BJ (cell line): Measurements from ENCODE around the gene DCBLD2. TPM values are rescaled to one million over a fixed set of nuclear protein-coding genes. Genes with fewer than 3 reads are reported as not detected.

Experiments
- CTCF ChIA-PET: fragments of 350-600 bp; formaldehyde crosslinking; extraction: SDS; loops from one replicate; lab custom pipeline; 2021; ENCODE audit warnings: antibody characterized with exemption, inconsistent platforms; lab: Yijun Ruan, JAX
- POLR2A ChIA-PET: fragments of 300-600 bp; sonication (Branson Sonifier 250); formaldehyde crosslinking; extraction: SDS; loops from one replicate; lab custom pipeline; 2021; ENCODE audit warnings: antibody characterized with exemption; lab: Charles Lee
- DNase-seq: peaks from one replicate; pipeline ENCODE4 v3.0.0-alpha.2; 2011; ENCODE audit warnings: low read depth
- H3K27me3 ChIP-seq: 2 replicates; pipeline ENCODE4 v1.6.0; 2011; ENCODE audit warnings: low read length; ENCODE audit not compliant: control insufficient read depth, insufficient read depth
- H3K36me3 ChIP-seq: 2 replicates; pipeline ENCODE4 v1.5.1; 2011; ENCODE audit warnings: low read length; ENCODE audit not compliant: control insufficient read depth, insufficient read depth
- H3K4me3 ChIP-seq: 2 replicates; pipeline ENCODE4 v1.5.1; 2011; ENCODE audit warnings: low read depth, mild to moderate bottlenecking, control low read depth, low read length
- polyA plus RNA-seq: library from polyadenylated mRNA; depleted of rRNA; stranded (reverse); fragments of >200 nt; gene quantifications from 2 replicates; pipeline ENCODE4 v1.2.3, GENCODE V29; 2011
- TF ChIP-seq, protein P1 (sequence below): IDR thresholded peaks from 2 replicates; pipeline ENCODE4 v1.5.1; 2011; ENCODE audit warnings: low read depth, mild to moderate bottlenecking, control low read depth, inconsistent platforms, low read length, moderate library complexity; ENCODE audit not compliant: insufficient read depth

DCBLD2 gene
- polyA plus RNA-seq, 1 experiment, result 28.9 TPM

- TF ChIP-seq, protein P1, sequence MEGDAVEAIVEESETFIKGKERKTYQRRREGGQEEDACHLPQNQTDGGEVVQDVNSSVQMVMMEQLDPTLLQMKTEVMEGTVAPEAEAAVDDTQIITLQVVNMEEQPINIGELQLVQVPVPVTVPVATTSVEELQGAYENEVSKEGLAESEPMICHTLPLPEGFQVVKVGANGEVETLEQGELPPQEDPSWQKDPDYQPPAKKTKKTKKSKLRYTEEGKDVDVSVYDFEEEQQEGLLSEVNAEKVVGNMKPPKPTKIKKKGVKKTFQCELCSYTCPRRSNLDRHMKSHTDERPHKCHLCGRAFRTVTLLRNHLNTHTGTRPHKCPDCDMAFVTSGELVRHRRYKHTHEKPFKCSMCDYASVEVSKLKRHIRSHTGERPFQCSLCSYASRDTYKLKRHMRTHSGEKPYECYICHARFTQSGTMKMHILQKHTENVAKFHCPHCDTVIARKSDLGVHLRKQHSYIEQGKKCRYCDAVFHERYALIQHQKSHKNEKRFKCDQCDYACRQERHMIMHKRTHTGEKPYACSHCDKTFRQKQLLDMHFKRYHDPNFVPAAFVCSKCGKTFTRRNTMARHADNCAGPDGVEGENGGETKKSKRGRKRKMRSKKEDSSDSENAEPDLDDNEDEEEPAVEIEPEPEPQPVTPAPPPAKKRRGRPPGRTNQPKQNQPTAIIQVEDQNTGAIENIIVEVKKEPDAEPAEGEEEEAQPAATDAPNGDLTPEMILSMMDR, result no peak
- ChIA-PET CTCF (interaction anchor here (1.6 kb wide), 1 partner anchor 917 kb away, joined by 4 read pairs; the partner anchor contains the start of gene CMSS1), POLR2A (no interaction called here)
- Histone ChIP-seq H3K27me3 (no peaks in the 10 kb centered on the region), H3K36me3 (no peaks in the 10 kb centered on the region), H3K4me3 (peak overlapping the region; percentile 97)
- no peak for DNase-seq
These were observed 440 bp downstream of the DCBLD2 start for GRCh38 chr3:98901119-98901391.

GRCh38 chr3:98900265-98901118, 1.0 kb downstream of the DCBLD2 start:
- peak overlapping the region; percentile 97 for H3K4me3 ChIP-seq
- TF ChIP-seq, protein P1, result no peak
- no peaks in the 10 kb centered on the region for H3K27me3 ChIP-seq
- CTCF ChIA-PET, result interaction anchor here (0.6 to 1.6 kb wide), 2 partner anchors 46 to 917 kb away, joined by 4 read pairs; partner anchors contain the start of gene CMSS1
- no peaks in the 10 kb centered on the region for H3K36me3 ChIP-seq
- POLR2A ChIA-PET, result no interaction called here
- no peak for DNase-seq

DNA sequence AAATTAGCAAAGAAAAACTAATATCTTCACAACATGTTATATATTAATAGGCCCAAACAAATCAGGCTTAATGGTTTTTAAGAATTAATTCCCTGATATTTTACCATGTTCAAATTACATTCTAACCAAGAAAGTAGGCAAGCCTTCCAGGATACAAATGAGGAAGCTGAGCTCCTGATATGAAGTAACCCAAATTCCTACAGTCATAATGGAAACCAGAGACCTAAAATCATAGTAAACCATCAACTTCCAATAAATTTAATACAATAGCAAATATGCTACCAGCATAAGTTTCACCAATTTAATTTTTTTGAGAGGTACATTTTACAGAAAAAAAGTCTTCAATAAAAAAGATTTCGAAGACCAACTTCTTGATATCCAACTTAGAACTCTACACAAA, 3.8 kb downstream of the DCBLD2 start:
- H3K4me3 ChIP-seq, result no peak overlapping the region
- POLR2A ChIA-PET, result no interaction called here
- DNase-seq, result no peak
- no peaks in the 10 kb centered on the region for H3K36me3 ChIP-seq
- CTCF ChIA-PET, result interaction anchor here (1.2 kb wide), 1 partner anchor 12 kb away, joined by 3 read pairs; no protein-coding TSS in a partner anchor
- TF ChIP-seq, protein P1, result no peak
- H3K27me3 ChIP-seq, result no peaks in the 10 kb centered on the region

DNA sequence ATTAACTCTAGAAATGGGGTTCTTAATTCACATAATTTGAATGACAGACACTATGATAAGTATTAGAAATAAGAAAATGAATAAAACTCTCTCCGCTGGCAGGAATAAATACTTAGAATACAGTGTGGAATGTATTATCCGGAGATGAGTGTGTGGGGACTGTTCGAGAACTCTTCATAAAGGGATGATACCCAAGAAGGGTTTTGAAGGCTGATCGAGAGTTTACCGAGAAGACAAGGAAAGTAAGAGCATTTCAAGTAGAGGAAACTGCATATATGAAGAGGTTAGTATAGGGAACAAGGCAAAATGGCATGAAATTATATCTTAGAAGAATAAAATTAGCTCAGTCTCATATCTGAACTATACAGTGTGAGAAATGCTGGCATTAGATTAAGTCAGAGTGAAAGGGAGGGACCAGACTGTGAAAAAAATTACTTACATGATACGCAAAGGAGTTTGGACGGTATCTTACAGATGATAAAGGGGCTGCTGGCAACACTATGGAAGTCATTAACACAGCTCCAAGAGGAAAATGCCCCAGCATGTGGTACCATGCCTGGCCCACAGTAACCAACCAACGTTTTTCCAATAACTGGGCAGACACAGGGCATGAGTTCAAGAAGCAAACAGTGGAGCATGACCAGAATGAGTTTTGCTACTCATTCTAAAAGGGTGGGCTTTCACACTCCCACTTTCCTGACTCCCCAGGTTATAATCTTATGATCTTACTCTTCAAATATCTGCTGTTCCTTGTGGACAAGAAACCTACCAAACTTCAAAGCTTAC, 6.5 kb downstream of the DCBLD2 start:
- Histone ChIP-seq H3K36me3 (no peaks in the 10 kb centered on the region), H3K4me3 (no peak overlapping the region), H3K27me3 (no peaks in the 10 kb centered on the region)
- ChIA-PET POLR2A (no interaction called here), CTCF (interaction anchor here (1.8 kb wide), 1 partner anchor 78 kb away, joined by 5 read pairs; no protein-coding TSS in a partner anchor)
- no peak for DNase-seq
- TF ChIP-seq, protein P1, result no peak

- Histone ChIP-seq H3K27me3 (no peaks in the 10 kb centered on the region), H3K4me3 (no peak overlapping the region), H3K36me3 (no peaks in the 10 kb centered on the region)
- no peak for DNase-seq
- ChIA-PET POLR2A (no interaction called here), CTCF (interaction anchor here (1.8 kb wide), 1 partner anchor 76 kb away, joined by 5 read pairs; no protein-coding TSS in a partner anchor)
- TF ChIP-seq, protein P1, result no peak
These were observed 7.8 kb downstream of the DCBLD2 start for GRCh38 chr3:98893740-98894139.
